OCI-LY7 (cell line): Measurements from ENCODE around the gene TAB2. TPM values are rescaled to one million over a fixed set of nuclear protein-coding genes. Genes with fewer than 3 reads are reported as not detected.

ENCODE experiments used
- BruUV-seq: library from RNA; stranded (reverse); fragments of 400-500 nt; replicated peaks from 2 replicates; lab custom pipeline; 2021; lab: Mats Ljungman, UMichigan
- CTCF ChIA-PET: fragments of 300-600 bp; sonication (Branson Sonifier 250); formaldehyde crosslinking; loops from one replicate; lab custom pipeline; 2022; ENCODE audit warnings: antibody characterized with exemption; ENCODE audit not compliant: unreplicated experiment; lab: Charles Lee
- POLR2A ChIA-PET: fragments of 300-600 bp; sonication (Branson Sonifier 250); formaldehyde crosslinking; loops from one replicate; lab custom pipeline; 2022; ENCODE audit warnings: antibody characterized with exemption; lab: Charles Lee
- DNase-seq: peaks from one replicate; pipeline ENCODE4 v3.0.0-alpha.2; 2015; ENCODE audit warnings: low spot score
- H2AFZ ChIP-seq: fragments of 200-600 bp; sonication (generic), shearing (Covaris generic); 2 replicates; pipeline ENCODE4 v1.6.1; 2014; ENCODE audit warnings: mild to moderate bottlenecking, antibody characterized with exemption, low read length, moderate library complexity
- H3K27ac ChIP-seq: fragments of 200-600 bp; sonication (generic); 2 replicates; pipeline ENCODE4 v1.5.1; 2014; ENCODE audit warnings: mixed run types, low read depth, mild to moderate bottlenecking, moderate library complexity, low read length, inconsistent platforms; ENCODE audit not compliant: poor library complexity, severe bottlenecking
- H3K36me3 ChIP-seq: fragments of 200-600 bp; sonication (generic); 2 replicates; pipeline ENCODE4 v1.6.1; 2014; ENCODE audit warnings: mild to moderate bottlenecking, antibody characterized with exemption, low read length, moderate library complexity, mixed read lengths; ENCODE audit not compliant: insufficient read depth
- H3K4me1 ChIP-seq: fragments of 200-600 bp; sonication (generic); 2 replicates; pipeline ENCODE4 v1.5.1; 2014; ENCODE audit warnings: mild to moderate bottlenecking, low read length; ENCODE audit not compliant: insufficient read depth, poor library complexity, severe bottlenecking
- H3K4me2 ChIP-seq: fragments of 200-600 bp; sonication (generic); 2 replicates; pipeline ENCODE4 v1.6.1; 2014; ENCODE audit warnings: mild to moderate bottlenecking, low read length
- H3K4me3 ChIP-seq: fragments of 200-600 bp; sonication (generic); 2 replicates; pipeline ENCODE4 v1.5.1; 2014; ENCODE audit warnings: mild to moderate bottlenecking, low read depth, low read length; ENCODE audit not compliant: poor library complexity, severe bottlenecking
- H3K79me2 ChIP-seq: fragments of 200-600 bp; sonication (generic); 2 replicates; pipeline ENCODE4 v1.6.1; 2016; ENCODE audit warnings: low read depth, mild to moderate bottlenecking, low read length, moderate library complexity, mixed read lengths; ENCODE audit not compliant: insufficient read depth
- H3K9me2 ChIP-seq: fragments of 200-600 bp; sonication (generic); 2 replicates; pipeline ENCODE4 v1.6.1; 2016; ENCODE audit warnings: mild to moderate bottlenecking, low read length, mixed read lengths; ENCODE audit not compliant: insufficient read depth
- H3K9me3 ChIP-seq: fragments of 200-600 bp; sonication (generic); 2 replicates; pipeline ENCODE4 v1.6.1; 2014; ENCODE audit warnings: mild to moderate bottlenecking, mixed run types, low read length, mixed read lengths
- H4K20me1 ChIP-seq: fragments of 200-600 bp; sonication (generic); 2 replicates; pipeline ENCODE4 v1.6.1; 2014; ENCODE audit warnings: mild to moderate bottlenecking, antibody characterized with exemption, low read length, moderate library complexity, mixed read lengths; ENCODE audit not compliant: insufficient read depth
- CTCF ChIP-seq: fragments of 200-600 bp; sonication (generic); conservative IDR thresholded peaks from 2 replicates; pipeline ENCODE4 v1.5.1; 2014; ENCODE audit warnings: mild to moderate bottlenecking, antibody characterized with exemption, low read length, moderate library complexity, mixed read lengths
- EZH2phosphoT487 ChIP-seq: fragments of 200-600 bp; sonication (generic); IDR thresholded peaks from 2 replicates; pipeline ENCODE4 v1.6.1; 2018; ENCODE audit warnings: low read depth, borderline replicate concordance, mild to moderate bottlenecking, mixed run types, antibody characterized with exemption, low read length, moderate library complexity, mixed read lengths
- intact Hi-C: fragments of 100-400 bp; cut with micrococcal nuclease; formaldehyde crosslinking; loops from one replicate; pipeline ENCODE4 v1.10.0; 2022; ENCODE audit not compliant: unreplicated experiment
- total RNA-seq, 2 experiments: library from RNA; depleted of rRNA in 1 of 2; stranded (reverse); fragments of >200 nt in 1 of 2; shearing (Covaris generic) in 1 of 2; gene quantifications; 2 replicates each; pipeline ENCODE4 v1.2.3, GENCODE V29; 2014 to 2022

Gene TAB2
- total RNA-seq, 2 experiments from 2014 or later: 17.3 to 35.8 TPM

GRCh38 chr6:149286905-149287304 lies 30.6 kb upstream of the TAB2 start:
- no TSS peak for BruUV-seq
- H3K9me3 ChIP-seq: no peaks in the 10 kb centered on the region

GRCh38 chr6:149289192-149289781 lies 28.2 kb upstream of the TAB2 start:
- no TSS peak for BruUV-seq
- Histone ChIP-seq H3K4me1 (no peaks in the 10 kb centered on the region), H3K9me2 (no peaks in the 10 kb centered on the region), H2AFZ (no peak overlapping the region), H3K9me3 (no peaks in the 10 kb centered on the region), H3K4me3 (no peak overlapping the region), H3K4me2 (no peak overlapping the region), H3K79me2 (no peaks in the 10 kb centered on the region), H3K36me3 (no peaks in the 10 kb centered on the region), H4K20me1 (no peaks in the 10 kb centered on the region), H3K27ac (no peak overlapping the region)
- ChIA-PET CTCF (no interaction called here), POLR2A (interaction anchor here (1.0 to 1.5 kb wide), 2 partner anchors 9 to 22 kb away, joined by 4 read pairs; no protein-coding TSS in a partner anchor)
- TF ChIP-seq CTCF: no peak
- TF ChIP-seq EZH2phosphoT487: no peak
- intact Hi-C loops: no loop called here
- DNase-seq: no peak

More at GRCh38 chr6:149286905-149287304, 30.6 kb upstream of the TAB2 start:
- no peak for DNase-seq
- Histone ChIP-seq H2AFZ (no peak overlapping the region), H3K79me2 (no peaks in the 10 kb centered on the region), H3K9me2 (no peaks in the 10 kb centered on the region), H3K4me1 (no peaks in the 10 kb centered on the region), H4K20me1 (no peaks in the 10 kb centered on the region), H3K4me2 (no peak overlapping the region), H3K4me3 (no peak overlapping the region), H3K27ac (no peak overlapping the region), H3K36me3 (no peaks in the 10 kb centered on the region)
- TF ChIP-seq EZH2phosphoT487: no peak
- no peak for TF ChIP-seq CTCF
- CTCF ChIA-PET: no interaction called here
- intact Hi-C loops: no loop called here
- POLR2A ChIA-PET: interaction anchor here (1.3 kb wide), 1 partner anchor 9 kb away, joined by 4 read pairs; no protein-coding TSS in a partner anchor

- no peaks in the 10 kb centered on the region for H3K4me1 ChIP-seq
- H2AFZ ChIP-seq: no peak overlapping the region
- intact Hi-C loops: no loop called here
- no peaks in the 10 kb centered on the region for H4K20me1 ChIP-seq
- no peaks in the 10 kb centered on the region for H3K9me2 ChIP-seq
- TF ChIP-seq CTCF (no peak), EZH2phosphoT487 (no peak)
- H3K4me2 ChIP-seq: no peak overlapping the region
- H3K27ac ChIP-seq: no peak overlapping the region
- POLR2A ChIA-PET: no interaction called here
- no peaks in the 10 kb centered on the region for H3K9me3 ChIP-seq
- CTCF ChIA-PET: no interaction called here
- no peak overlapping the region for H3K4me3 ChIP-seq
- H3K36me3 ChIP-seq: no peaks in the 10 kb centered on the region
- no peaks in the 10 kb centered on the region for H3K79me2 ChIP-seq
- no peak for DNase-seq
- no TSS peak for BruUV-seq
These were observed 27.5 kb upstream of the TAB2 start for GRCh38 chr6:149289966-149290365.
